H1 (cell line): Measurements from ENCODE around the gene POLDIP2. TPM values are rescaled to one million over a fixed set of nuclear protein-coding genes. Genes with fewer than 3 reads are reported as not detected.
A peak's percentile ranks its signal among the peaks of the same experiment; 100 is the strongest.

Experiments used
- CTCF ChIA-PET: fragments of 300-600 bp; sonication (Branson Sonifier 250); formaldehyde crosslinking; loops from one replicate; lab custom pipeline; 2021; ENCODE audit not compliant: partially characterized antibody; lab: Charles Lee
- POLR2A ChIA-PET: fragments of 300-600 bp; sonication (Branson Sonifier 250); formaldehyde crosslinking; loops from one replicate; lab custom pipeline; 2021; ENCODE audit warnings: inconsistent platforms; ENCODE audit not compliant: partially characterized antibody; lab: Charles Lee
- DNase-seq, 2 experiments: peaks; one replicate each; pipeline versions ENCODE4 v3.0.0 to v3.0.0-alpha.2; 2010 to 2022; ENCODE audit warnings: low spot score in 2 of 2, low read depth in 1 of 2, mixed read lengths in 1 of 2
- FAIRE-seq: peaks from 2 replicates; lab custom pipeline; 2011; peaks lifted over from hg19 to GRCh38; lab: Jason Lieb, UNC
- H2AFZ ChIP-seq: 2 replicates; pipeline ENCODE4 v1.8.1; 2012; ENCODE audit warnings: low read length, inconsistent platforms
- H2AK5ac ChIP-seq: 2 replicates; pipeline ENCODE4 v1.6.1; 2013; ENCODE audit warnings: low read depth, low read length
- H2BK120ac ChIP-seq: replicated peaks from 2 replicates; pipeline ENCODE3; 2013; ENCODE audit warnings: low read depth, low read length, inconsistent platforms
- H2BK12ac ChIP-seq: 2 replicates; pipeline ENCODE4 v1.6.1; 2013; ENCODE audit warnings: low read depth, low read length
- H2BK15ac ChIP-seq: 2 replicates; pipeline ENCODE4 v1.6.1; 2013; ENCODE audit warnings: low read length
- H2BK20ac ChIP-seq: 2 replicates; pipeline ENCODE4 v1.6.1; 2013; ENCODE audit warnings: low read length
- H2BK5ac ChIP-seq: 2 replicates; pipeline ENCODE4 v1.6.1; 2013; ENCODE audit warnings: low read depth, low read length
- H3K14ac ChIP-seq: 2 replicates; pipeline ENCODE4 v1.6.1; 2013; ENCODE audit warnings: inconsistent platforms; ENCODE audit not compliant: insufficient read length
- H3K18ac ChIP-seq: 2 replicates; pipeline ENCODE4 v1.6.1; 2013; ENCODE audit warnings: low read length; ENCODE audit errors: extremely low read depth
- H3K23ac ChIP-seq: 2 replicates; pipeline ENCODE4 v1.6.1; 2013; ENCODE audit warnings: inconsistent platforms; ENCODE audit not compliant: insufficient read length
- H3K23me2 ChIP-seq: 2 replicates; pipeline ENCODE4 v1.6.1; 2013; ENCODE audit warnings: low read depth, low read length
- H3K27ac ChIP-seq: 2 replicates; pipeline ENCODE4 v1.6.1; 2011; ENCODE audit warnings: low read depth, low read length, inconsistent platforms
- H3K27me3 ChIP-seq, 4 experiments: replicated peaks in 1 of 4; 1 replicate in 1 of 4; 2 replicates in 3 of 4; pipeline versions ENCODE4 v1.6.1 to v1.8.1; 2011 to 2013; ENCODE audit warnings: low read length in 3 of 4, mild to moderate bottlenecking in 3 of 4, inconsistent platforms in 2 of 4, mixed read lengths in 2 of 4, moderate library complexity in 1 of 4; ENCODE audit not compliant: control insufficient read depth in 3 of 4, insufficient read depth in 3 of 4; ENCODE audit errors: extremely low read depth in 1 of 4
- H3K36me3 ChIP-seq, 4 experiments: 2 replicates each; pipeline versions ENCODE4 v1.6.1 to v1.8.1; 2011 to 2013; ENCODE audit warnings: mild to moderate bottlenecking in 4 of 4, low read length in 3 of 4, moderate library complexity in 2 of 4, control low read depth in 1 of 4, inconsistent platforms in 1 of 4; ENCODE audit not compliant: insufficient read depth in 4 of 4, control insufficient read depth in 2 of 4
- H3K4ac ChIP-seq: replicated peaks from 2 replicates; pipeline ENCODE3; 2013; ENCODE audit warnings: low read length, low read depth, mixed read lengths, inconsistent platforms; ENCODE audit not compliant: insufficient read length
- H3K4me1 ChIP-seq, 4 experiments: replicated peaks in 1 of 4; 1 replicate in 1 of 4; 2 replicates in 3 of 4; pipeline versions ENCODE4 v1.6.1 to v1.8.1; 2011 to 2013; ENCODE audit warnings: low read length in 3 of 4, inconsistent platforms in 2 of 4, mixed read lengths in 1 of 4; ENCODE audit not compliant: insufficient read depth in 4 of 4, control insufficient read depth in 3 of 4
- H3K4me2 ChIP-seq, 2 experiments: 2 replicates each; pipeline versions ENCODE4 v1.6.1 to v1.8.1; 2011 to 2013; ENCODE audit warnings: low read depth in 2 of 2, low read length in 2 of 2, control low read depth in 1 of 2, inconsistent platforms in 1 of 2, mild to moderate bottlenecking in 1 of 2; ENCODE audit not compliant: insufficient read depth in 1 of 2
- H3K4me3 ChIP-seq, 4 experiments: fragments of 200-600, 300-600 bp in 1 of 4; sonication (generic), shearing (Covaris generic), sonication (Bioruptor Twin) in 1 of 4; 2 replicates each; pipeline versions ENCODE4 v1.5.1 to v1.8.1; 2011 to 2016; ENCODE audit warnings: low read length in 4 of 4, low read depth in 3 of 4, control low read depth in 2 of 4, inconsistent platforms in 2 of 4, mild to moderate bottlenecking in 2 of 4, mixed read lengths in 1 of 4, moderate library complexity in 1 of 4; ENCODE audit not compliant: insufficient read depth in 2 of 4; ENCODE audit errors: extremely low read depth in 1 of 4
- H3K56ac ChIP-seq: replicated peaks from 2 replicates; pipeline ENCODE3; 2013; ENCODE audit warnings: low read depth, mild to moderate bottlenecking, mixed read lengths, low read length, inconsistent platforms; ENCODE audit not compliant: insufficient read length
- H3K79me1 ChIP-seq: 2 replicates; pipeline ENCODE4 v1.6.1; 2013; ENCODE audit warnings: low read depth, low read length, control low read depth
- H3K79me2 ChIP-seq, 2 experiments: 2 replicates each; pipeline versions ENCODE4 v1.6.1 to v1.8.1; 2012 to 2013; ENCODE audit warnings: low read length in 2 of 2, mild to moderate bottlenecking in 2 of 2, inconsistent platforms in 1 of 2; ENCODE audit not compliant: insufficient read depth in 2 of 2, control insufficient read depth in 1 of 2
- H3K9ac ChIP-seq, 4 experiments: replicated peaks in 1 of 4; 1 replicate in 1 of 4; 2 replicates in 3 of 4; pipeline versions ENCODE4 v1.6.1 to v1.8.1; 2011 to 2013; ENCODE audit warnings: low read depth in 3 of 4, low read length in 3 of 4, control low read depth in 2 of 4, mild to moderate bottlenecking in 2 of 4, moderate library complexity in 2 of 4, inconsistent platforms in 1 of 4; ENCODE audit errors: extremely low read depth in 1 of 4
- H3K9me3 ChIP-seq, 2 experiments: 2 replicates each; pipeline versions ENCODE4 v1.6.1 to v1.8.1; 2012 to 2013; ENCODE audit warnings: mild to moderate bottlenecking in 2 of 2, moderate library complexity in 2 of 2, control low read depth in 1 of 2, inconsistent platforms in 1 of 2, low read depth in 1 of 2, low read length in 1 of 2, mixed read lengths in 1 of 2; ENCODE audit not compliant: insufficient read depth in 2 of 2
- H4K20me1 ChIP-seq, 2 experiments: replicated peaks in 1 of 2; 2 replicates each; pipeline versions ENCODE3 to v1.8.1; 2011 to 2013; ENCODE audit warnings: inconsistent platforms in 2 of 2, low read length in 2 of 2, mild to moderate bottlenecking in 1 of 2; ENCODE audit not compliant: insufficient read depth in 2 of 2, control insufficient read depth in 1 of 2
- H4K5ac ChIP-seq: 2 replicates; pipeline ENCODE4 v1.6.1; 2013; ENCODE audit warnings: low read length, low read depth, mixed read lengths, inconsistent platforms; ENCODE audit not compliant: insufficient read length
- H4K8ac ChIP-seq: 2 replicates; pipeline ENCODE4 v1.8.0; 2013; ENCODE audit warnings: mild to moderate bottlenecking, moderate library complexity, low read length, inconsistent platforms; ENCODE audit not compliant: insufficient read depth; ENCODE audit errors: extremely low read depth
- H4K91ac ChIP-seq: replicated peaks from 2 replicates; pipeline ENCODE3; 2013; ENCODE audit warnings: low read length, mixed read lengths, inconsistent platforms; ENCODE audit not compliant: insufficient read length
- ASH2L ChIP-seq: fragments of 200-600, 300-600 bp; sonication (generic); IDR thresholded peaks from one replicate; pipeline ENCODE4 v1.7.1; 2017; ENCODE audit warnings: low read length
- EGR1 ChIP-seq: IDR thresholded peaks from 2 replicates; pipeline ENCODE4 v1.6.1; 2011; ENCODE audit warnings: low read depth, low read length, borderline replicate concordance
- KDM4A ChIP-seq: IDR thresholded peaks from one replicate; pipeline ENCODE4 v1.7.1; 2012; ENCODE audit warnings: low read depth, mild to moderate bottlenecking, moderate library complexity, low read length, inconsistent platforms; ENCODE audit not compliant: severe bottlenecking
- MAX ChIP-seq: IDR thresholded peaks from 2 replicates; pipeline ENCODE4 v1.6.1; 2012; ENCODE audit warnings: inconsistent platforms
- NRF1 ChIP-seq: IDR thresholded peaks from 2 replicates; pipeline ENCODE4 v1.6.1; 2011; ENCODE audit warnings: mild to moderate bottlenecking, low read depth, low read length, improper control_type of control experiment
- POLR2A ChIP-seq, 2 experiments: IDR thresholded peaks; 1 replicate in 1 of 2; 2 replicates in 1 of 2; pipeline ENCODE4 v1.6.1; 2011; ENCODE audit warnings: low read depth in 2 of 2, low read length in 2 of 2, mild to moderate bottlenecking in 2 of 2; ENCODE audit errors: control extremely low read depth in 1 of 2
- POLR2AphosphoS5 ChIP-seq: IDR thresholded peaks from 2 replicates; pipeline ENCODE4 v1.6.1; 2011; ENCODE audit warnings: low read depth, low read length
- RNF2 ChIP-seq: fragments of 200-900, 300-1000 bp; sonication (generic); IDR thresholded peaks from 2 replicates; pipeline ENCODE4 v1.7.1; 2016; ENCODE audit warnings: borderline replicate concordance, low read depth, mild to moderate bottlenecking, antibody characterized with exemption, low read length; ENCODE audit not compliant: poor library complexity, severe bottlenecking; ENCODE audit errors: missing control alignments
- SUZ12 ChIP-seq: fragments of 200-600 bp; sonication (generic); IDR thresholded peaks from 2 replicates; pipeline ENCODE4 v1.6.1; 2012; ENCODE audit warnings: mild to moderate bottlenecking, inconsistent platforms, low read length, moderate library complexity, mixed read lengths
- TAF1 ChIP-seq: IDR thresholded peaks from 2 replicates; pipeline ENCODE4 v1.6.1; 2011; ENCODE audit warnings: mild to moderate bottlenecking, low read depth, low read length
- WGBS, 2 experiments: shearing (Covaris generic) in 1 of 2; methylation state at CpG; one replicate each; pipeline versions ENCODE4 v1.1.6 to v1.1.7; 2013 to 2015; ENCODE audit warnings: low lambda C conversion rate in 2 of 2, mixed read lengths in 2 of 2, inconsistent platforms in 1 of 2, low coverage in 1 of 2, missing lambda C conversion rate in 1 of 2; ENCODE audit not compliant: insufficient replicate concordance in 2 of 2, insufficient coverage in 1 of 2, insufficient read length in 1 of 2; ENCODE audit errors: extremely low coverage in 1 of 2, missing lambda C conversion rate in 1 of 2; 5-methylcytosine and 5-hydroxymethylcytosine counted together
- polyA plus RNA-seq, 7 experiments: library from polyadenylated mRNA; depleted of rRNA in 3 of 7; stranded (reverse) in 5 of 7; unstranded in 2 of 7; fragments of >200 nt in 5 of 7; fragments of 200-250 nt in 2 of 7; gene quantifications; 1 replicate in 5 of 7; 2 replicates in 1 of 7; 4 replicates in 1 of 7; pipeline versions ENCODE4 v1.2.1 to v1.2.3, GENCODE V29; 2011 to 2013; ENCODE audit warnings: missing spikeins in 2 of 7, mixed read lengths in 2 of 7
- total RNA-seq: library from RNA; stranded (reverse); fragmentation: NEBNext Ultra II Directional; extraction: Animal tissue kit (Norgen Biotek cat#: 25700); gene quantifications from 2 replicates; pipeline ENCODE4 v1.2.1, GENCODE V29; 2021

The POLDIP2 gene
- total and polyA plus RNA-seq, 2 of the 8 experiments (the other 6 are each of a cell fraction or from before 2014, with no cell fraction given) = 74.0 to 76.1 TPM

- Histone ChIP-seq H3K79me2 (no peaks in the 10 kb centered on the region), H4K8ac (peak overlapping the region; percentile 71), H3K23ac (no peak overlapping the region), H3K9ac (peak overlapping the region in 2 of 4 experiments; percentile 14 to 25; a peak in 1 of 7 replicates), H3K4me2 (peak overlapping the region; percentile 89 to 95), H2BK12ac (peak overlapping the region; percentile 2; the same call in 1 of the 2 replicates), H2BK20ac (0 out of 2 replicates have a peak overlapping the region, but pooled peaks have one; percentile 48), H3K56ac (no peak overlapping the region), H3K27me3 (peaks cover 38 to 67% (median 57%) of the 10 kb centered on the region in 4 experiments), H3K9me3 (no peaks in the 10 kb centered on the region), H3K27ac (no peak overlapping the region), H2AFZ (peak overlapping the region; percentile 65; the same call in 1 of the 2 replicates), H3K18ac (peak overlapping the region; percentile 38; the same call in 1 of the 2 replicates), H4K5ac (no peak overlapping the region), H3K4ac (no peak overlapping the region), H2BK15ac (peak overlapping the region; percentile 8; the same call in 1 of the 2 replicates), H3K23me2 (peaks cover 14% of the 10 kb centered on the region), H3K4me1 (peaks cover 0 to 13% (median 6%) of the 10 kb centered on the region in 4 experiments; a peak in 4 of 7 replicates), H3K36me3 (0 out of 8 replicates have a peak, but pooled peaks cover 0 to 3% (median 0%) of the 10 kb centered on the region in 4 experiments), H2BK5ac (no peak overlapping the region; the same call in 1 of the 2 replicates), H4K20me1 (peaks cover 2 to 7% of the 10 kb centered on the region in 2 experiments), H2AK5ac (no peak overlapping the region), H3K14ac (no peak overlapping the region), H4K91ac (peak overlapping the region; percentile 77), H3K4me3 (peak overlapping the region; percentile 32 to 77 (median 62)), H2BK120ac (no peak overlapping the region), H3K79me1 (no peaks in the 10 kb centered on the region)
- peak in 1 of 2 experiments; percentile 77 for DNase-seq
- ChIA-PET POLR2A (interaction anchor here (1.0 to 12.7 kb wide), 4 partner anchors 12 to 27 kb away, joined by 3 to 135 read pairs (median 6); partner anchors contain the start of genes POLDIP2, SARM1 and SLC46A1), CTCF (interaction anchor here (1.0 to 14.7 kb wide), 8 partner anchors 11 to 135 kb away, joined by 3 to 142 read pairs (median 4); no protein-coding TSS in a partner anchor)
- WGBS, 2 experiments = 4% methylated on average over 47 of the region's 56 CpGs; no CpG with 5 or more reads in 1 of the 2 experiments
- no peak for FAIRE-seq
- TF ChIP-seq RNF2 = peak; percentile 32
- 0 out of 3 replicates have a peak, but pooled peaks of 1 of the 2 experiments have one; percentile 37 for TF ChIP-seq POLR2A (IDR thresholded peaks at IDR 0.05; ENCODE audit: control extremely low read depth in 1 of 2, low read depth in 2 of 2, low read length in 2 of 2)
- TF ChIP-seq ASH2L = peak; percentile 80
- TF ChIP-seq TAF1 = 0 out of 2 replicates have a peak, but pooled peaks have one; percentile 5
- no peak for TF ChIP-seq NRF1
- peak; percentile 98 for TF ChIP-seq KDM4A
- TF ChIP-seq SUZ12 = peak; percentile 83; the same call in 1 of the 2 replicates
- peak; percentile 15; the same call in 1 of the 2 replicates for TF ChIP-seq MAX
- no peak; the same call in 1 of the 2 replicates for TF ChIP-seq POLR2AphosphoS5
- no peak for TF ChIP-seq EGR1
Observed at GRCh38 chr17:28384281-28385036, 27.1 kb upstream of the POLDIP2 start.
